Heart left ventricle (tissue), 13 donors: ENCODE data around the gene C22orf15.

Experiments used
- POLR2A ChIP-seq, 2 donors: fragments of 450-650 bp; IDR thresholded peaks; one replicate each; pipeline ENCODE4 v1.6.1; 2017; ENCODE audit warnings: antibody characterized with exemption in 2 of 2, mild to moderate bottlenecking in 2 of 2, moderate library complexity in 2 of 2
- TF ChIP-seq, protein P1 (sequence below), 12 donors: fragments of 200-600 bp; sonication (generic) in 4 of 12; IDR thresholded peaks; one replicate each; pipeline versions ENCODE4 v1.5.0 to v1.8.0; 2018 to 2022; ENCODE audit warnings: antibody characterized with exemption in 12 of 12, mild to moderate bottlenecking in 5 of 12
- donor health status: ischemic (EF 13 %, LVEDD 7.1; RV severe dilation, severe dysfunction).
- donor health status: DM: no; HTN: yes; CAD: no.
- donor health status: DM: no; HTN: no; CAD: no.
- donor health status: ischemic (EF 25% LVEDD 6.9; RV normal size, moderate dysfunction).
- donor health status: ischemic (EF 25% LVEDD 5.7; RV mildly dilated, moderate dysfunction).
- donor health status: ischemic (EF 35%, LVEDD 5.7; RV mildly dilated, moderate dysfunction).
- donor health status: nonischemic (EF 11% LVEDD 7.7; RV severe dilation, severe dysfunction).
- donor health status: DM: yes; HTN: yes; CAD: no.
- donor health status: PGD.
- donor health status: ischemic (EF 29% LVEDD 5.4; RV normal size, mild dysfunction).
- donor health status: nonischemic (EF 23%, LVEDD 6.1; RV moderate dilation, normal function).

DNA sequence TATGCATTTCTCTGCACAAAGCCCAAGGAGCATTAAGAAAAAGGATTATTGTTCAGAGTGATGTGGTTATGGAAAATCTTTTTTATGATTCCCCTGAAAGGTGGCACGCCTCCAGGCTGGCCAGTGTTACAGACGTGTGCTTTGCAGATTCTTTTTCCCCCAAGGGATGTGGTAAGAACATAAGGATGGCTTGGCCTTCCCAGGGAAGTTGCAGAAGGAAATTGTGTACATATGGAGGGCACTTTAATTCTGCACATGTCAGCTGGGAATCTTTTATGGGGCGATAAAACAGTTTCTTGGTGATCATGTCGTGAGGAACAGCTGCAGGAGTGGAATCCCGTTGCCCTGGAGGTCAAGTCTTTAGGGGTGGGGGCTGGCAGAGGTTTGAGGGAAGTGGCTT is 33.7 kb downstream of the C22orf15 start:
- TF ChIP-seq, protein P1, sequence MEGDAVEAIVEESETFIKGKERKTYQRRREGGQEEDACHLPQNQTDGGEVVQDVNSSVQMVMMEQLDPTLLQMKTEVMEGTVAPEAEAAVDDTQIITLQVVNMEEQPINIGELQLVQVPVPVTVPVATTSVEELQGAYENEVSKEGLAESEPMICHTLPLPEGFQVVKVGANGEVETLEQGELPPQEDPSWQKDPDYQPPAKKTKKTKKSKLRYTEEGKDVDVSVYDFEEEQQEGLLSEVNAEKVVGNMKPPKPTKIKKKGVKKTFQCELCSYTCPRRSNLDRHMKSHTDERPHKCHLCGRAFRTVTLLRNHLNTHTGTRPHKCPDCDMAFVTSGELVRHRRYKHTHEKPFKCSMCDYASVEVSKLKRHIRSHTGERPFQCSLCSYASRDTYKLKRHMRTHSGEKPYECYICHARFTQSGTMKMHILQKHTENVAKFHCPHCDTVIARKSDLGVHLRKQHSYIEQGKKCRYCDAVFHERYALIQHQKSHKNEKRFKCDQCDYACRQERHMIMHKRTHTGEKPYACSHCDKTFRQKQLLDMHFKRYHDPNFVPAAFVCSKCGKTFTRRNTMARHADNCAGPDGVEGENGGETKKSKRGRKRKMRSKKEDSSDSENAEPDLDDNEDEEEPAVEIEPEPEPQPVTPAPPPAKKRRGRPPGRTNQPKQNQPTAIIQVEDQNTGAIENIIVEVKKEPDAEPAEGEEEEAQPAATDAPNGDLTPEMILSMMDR (IDR thresholded peaks at IDR 0.05) = no peak
- TF ChIP-seq POLR2A (IDR thresholded peaks at IDR 0.05) = no peak
